Measurements from ENCODE around the gene TMEM59. TPM values are rescaled to one million over a fixed set of nuclear protein-coding genes. Genes with fewer than 3 reads are reported as not detected.

TMEM59 gene
- polyA plus RNA-seq, 3 donors = 169 to 925 (median 831) TPM

DNA sequence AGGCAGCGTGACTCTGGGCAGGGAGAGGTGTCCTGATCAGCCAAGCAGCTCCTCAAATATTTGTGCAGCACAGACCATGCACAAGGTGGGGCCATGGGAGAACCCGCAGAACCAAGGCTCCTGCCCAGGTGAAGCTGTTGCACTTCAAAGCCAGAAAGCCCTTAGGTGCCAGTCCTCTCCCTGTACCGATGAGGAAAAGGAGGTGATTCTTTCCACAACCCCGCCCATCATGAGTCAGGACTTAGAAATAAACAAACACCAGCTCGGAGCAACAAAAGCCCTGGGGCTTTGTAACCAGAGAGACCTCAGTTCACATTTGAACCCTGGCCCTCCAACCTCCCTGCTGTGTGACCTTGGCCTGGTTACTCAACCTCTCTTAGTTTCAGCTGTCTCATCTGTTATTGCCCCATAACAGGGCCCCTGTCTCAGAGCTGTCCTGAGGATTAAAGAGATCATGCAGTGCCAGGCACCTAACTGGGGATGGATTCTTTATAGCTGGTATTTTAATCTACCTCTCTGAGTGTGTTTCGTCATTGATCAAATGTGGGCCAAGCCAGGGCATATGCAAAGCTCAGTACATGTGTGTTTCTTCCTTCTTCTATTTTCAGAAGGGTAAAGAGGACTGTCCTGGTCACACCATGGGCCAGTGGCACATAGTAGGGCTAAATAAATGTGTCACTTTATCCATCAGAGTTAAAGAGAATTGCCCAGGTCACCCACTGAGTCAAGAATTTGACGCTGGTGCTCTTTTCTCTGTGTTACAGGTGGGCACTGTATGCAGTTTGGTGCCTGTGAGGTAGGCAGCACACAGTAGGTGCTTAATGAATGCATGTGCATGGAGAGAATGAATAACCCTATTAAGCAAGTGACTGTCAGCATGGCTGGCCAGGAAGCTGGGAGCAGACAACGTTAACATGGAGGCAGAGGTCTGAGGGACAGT, 36.4 kb downstream of the TMEM59 start:
- Histone ChIP-seq H3K9ac (ENCODE audit: insufficient read depth, low read length, poor library complexity, severe bottlenecking) (no peak overlapping the region), H3K4me3 (replicated peaks in 1 of 3; ENCODE audit: low read depth in 2 of 3, low read length in 3 of 3) (no peak overlapping the region), H3K36me3 (replicated peaks in 1 of 2; ENCODE audit: control insufficient read depth in 1 of 2, insufficient read depth in 2 of 2, low read length in 2 of 2) (no peaks in the 10 kb centered on the region), H3K27ac (ENCODE audit: low read depth in 1 of 2, low read length in 2 of 2) (no peak overlapping the region), H3K27me3 (ENCODE audit: control insufficient read depth in 2 of 2, insufficient read depth in 2 of 2, low read length in 2 of 2) (no peaks in the 10 kb centered on the region), H4K20me1 (ENCODE audit: insufficient read depth, low read length) (no peaks in the 10 kb centered on the region), H3K79me2 (ENCODE audit: insufficient read depth, low read length) (no peaks in the 10 kb centered on the region), H3K9me3 (replicated peaks in 1 of 2; ENCODE audit: control insufficient read depth in 1 of 2, insufficient read depth in 1 of 2, low read length in 2 of 2) (no peaks in the 10 kb centered on the region), H2AFZ (ENCODE audit: insufficient read depth, low read depth, low read length, poor library complexity, severe bottlenecking) (no peak overlapping the region), H3K4me1 (ENCODE audit: control insufficient read depth in 1 of 2, insufficient read depth in 2 of 2, low read length in 2 of 2) (no peaks in the 10 kb centered on the region), H3K4me2 (replicated peaks; ENCODE audit: extremely low read depth, low read length, poor library complexity, severe bottlenecking) (no peak overlapping the region)
- Mint-ChIP-seq H3K36me3 (no peaks in the 10 kb centered on the region), H3K27ac (peak overlapping the region in 1 of 7 donors; percentile 45), H3K27me3 (ENCODE audit: low read depth in 3 of 3) (peaks cover 0 to 6% (median 0%) of the 10 kb centered on the region in 3 donors), H3K9me3 (peaks cover 0 to 2% (median 0%) of the 10 kb centered on the region in 7 donors), H3K4me3 (no peak overlapping the region), H3K4me1 (no peaks in the 10 kb centered on the region)
- intact Hi-C loops (cut with micrococcal nuclease) = no loop called here
- DNase-seq = no peak
- WGBS (ENCODE audit: insufficient coverage) = 80% methylated on average over 6 of the region's 8 CpGs
- TF ChIP-seq, protein P1, sequence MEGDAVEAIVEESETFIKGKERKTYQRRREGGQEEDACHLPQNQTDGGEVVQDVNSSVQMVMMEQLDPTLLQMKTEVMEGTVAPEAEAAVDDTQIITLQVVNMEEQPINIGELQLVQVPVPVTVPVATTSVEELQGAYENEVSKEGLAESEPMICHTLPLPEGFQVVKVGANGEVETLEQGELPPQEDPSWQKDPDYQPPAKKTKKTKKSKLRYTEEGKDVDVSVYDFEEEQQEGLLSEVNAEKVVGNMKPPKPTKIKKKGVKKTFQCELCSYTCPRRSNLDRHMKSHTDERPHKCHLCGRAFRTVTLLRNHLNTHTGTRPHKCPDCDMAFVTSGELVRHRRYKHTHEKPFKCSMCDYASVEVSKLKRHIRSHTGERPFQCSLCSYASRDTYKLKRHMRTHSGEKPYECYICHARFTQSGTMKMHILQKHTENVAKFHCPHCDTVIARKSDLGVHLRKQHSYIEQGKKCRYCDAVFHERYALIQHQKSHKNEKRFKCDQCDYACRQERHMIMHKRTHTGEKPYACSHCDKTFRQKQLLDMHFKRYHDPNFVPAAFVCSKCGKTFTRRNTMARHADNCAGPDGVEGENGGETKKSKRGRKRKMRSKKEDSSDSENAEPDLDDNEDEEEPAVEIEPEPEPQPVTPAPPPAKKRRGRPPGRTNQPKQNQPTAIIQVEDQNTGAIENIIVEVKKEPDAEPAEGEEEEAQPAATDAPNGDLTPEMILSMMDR (IDR thresholded peaks at IDR 0.05) = no peak

DNA sequence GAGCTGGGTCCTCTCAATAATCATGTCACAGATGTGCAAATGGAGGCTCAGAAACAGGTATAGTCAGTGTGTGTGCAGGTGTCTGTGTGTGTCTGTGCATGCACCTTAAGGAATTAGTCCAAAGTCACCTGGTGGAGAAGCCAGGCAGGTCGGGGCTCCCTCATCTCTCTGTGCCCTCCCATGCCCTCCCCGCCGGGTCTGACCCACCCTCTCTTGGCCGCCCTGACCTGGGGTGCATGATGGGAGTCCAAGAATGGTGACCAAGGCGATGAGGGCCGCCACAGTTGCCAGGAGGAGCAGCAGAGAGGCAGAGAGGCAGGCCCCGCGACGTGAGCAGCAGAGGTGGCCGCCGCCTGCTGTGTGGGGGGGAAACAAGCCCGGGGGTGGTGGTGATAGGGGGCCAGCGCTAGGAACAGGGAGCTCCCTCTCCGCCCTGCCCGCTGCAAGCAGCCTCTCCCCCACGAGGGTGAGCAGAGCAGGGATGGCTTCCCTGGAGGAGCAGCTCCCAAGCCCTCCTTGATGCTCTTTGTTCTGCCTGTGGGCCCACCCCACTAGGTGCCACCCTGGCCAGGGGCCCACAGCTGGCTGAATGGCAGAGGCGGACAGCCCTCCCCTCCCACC, 38.9 kb downstream of the TMEM59 start:
- TF ChIP-seq, protein P1 (IDR thresholded peaks at IDR 0.05) = no peak
- no peaks in the 10 kb centered on the region for H3K36me3 Mint-ChIP-seq
- 77% methylated on average over 9 of the region's 17 CpGs for WGBS (ENCODE audit: insufficient coverage)
- Histone ChIP-seq H2AFZ (ENCODE audit: insufficient read depth, low read depth, low read length, poor library complexity, severe bottlenecking) (no peak overlapping the region), H3K27ac (ENCODE audit: low read depth in 1 of 2, low read length in 2 of 2) (no peak overlapping the region), H4K20me1 (ENCODE audit: insufficient read depth, low read length) (no peaks in the 10 kb centered on the region), H3K27me3 (ENCODE audit: control insufficient read depth in 2 of 2, insufficient read depth in 2 of 2, low read length in 2 of 2) (no peaks in the 10 kb centered on the region), H3K9ac (ENCODE audit: insufficient read depth, low read length, poor library complexity, severe bottlenecking) (no peak overlapping the region), H3K4me1 (ENCODE audit: control insufficient read depth in 1 of 2, insufficient read depth in 2 of 2, low read length in 2 of 2) (no peaks in the 10 kb centered on the region), H3K36me3 (replicated peaks in 1 of 2; ENCODE audit: control insufficient read depth in 1 of 2, insufficient read depth in 2 of 2, low read length in 2 of 2) (no peaks in the 10 kb centered on the region), H3K9me3 (replicated peaks in 1 of 2; ENCODE audit: control insufficient read depth in 1 of 2, insufficient read depth in 1 of 2, low read length in 2 of 2) (no peaks in the 10 kb centered on the region), H3K4me3 (replicated peaks in 1 of 3; ENCODE audit: low read depth in 2 of 3, low read length in 3 of 3) (no peak overlapping the region), H3K4me2 (replicated peaks; ENCODE audit: extremely low read depth, low read length, poor library complexity, severe bottlenecking) (no peak overlapping the region), H3K79me2 (ENCODE audit: insufficient read depth, low read length) (no peaks in the 10 kb centered on the region)
- no peak overlapping the region for H3K4me3 Mint-ChIP-seq
- H3K4me1 Mint-ChIP-seq = no peaks in the 10 kb centered on the region
- H3K27me3 Mint-ChIP-seq (ENCODE audit: low read depth in 3 of 3) = peaks cover 3 to 10% (median 4%) of the 10 kb centered on the region in 3 donors
- intact Hi-C loops (cut with micrococcal nuclease) = no loop called here
- no peak overlapping the region for H3K27ac Mint-ChIP-seq
- H3K9me3 Mint-ChIP-seq = peaks cover 0 to 2% (median 0%) of the 10 kb centered on the region in 7 donors
- DNase-seq = no peak

Measured in CD14-positive monocyte (primary cell).